Activated CD8-positive, alpha-beta memory T cell treated with anti-CD3 and anti-CD28 coated beads, Interleukin-2, amount 10 ng/mL, durations not matched to agents 7 days and 5 days (primary cell): ENCODE results near the gene TMEM156. TPM values are rescaled to one million over a fixed set of nuclear protein-coding genes. Genes with fewer than 3 reads are reported as not detected.

Source experiments
- ATAC-seq: fragments of 150-1000 bp; cut with Tn5 transposase; one replicate; pipeline ENCODE4 v1.10.0; 2021; ENCODE audit warnings: moderate library complexity
- CTCF ChIA-PET: fragments of 350-600 bp; sonication (Branson Sonifier 250); formaldehyde crosslinking; loops from one replicate; lab custom pipeline; 2021; ENCODE audit warnings: antibody characterized with exemption; lab: Charles Lee
- DNase-seq: peaks from one replicate; pipeline ENCODE4 v3.0.0-alpha.2; 2020
- H3K27ac Mint-ChIP-seq: one replicate; pipeline ENCODE4 v1.8.0; 2021; ENCODE audit warnings: mild to moderate bottlenecking, mixed read lengths
- H3K27me3 Mint-ChIP-seq: one replicate; pipeline ENCODE4 v1.8.0; 2021; ENCODE audit warnings: mixed read lengths
- H3K36me3 Mint-ChIP-seq: one replicate; pipeline ENCODE4 v1.8.0; 2021; ENCODE audit warnings: mild to moderate bottlenecking, mixed read lengths
- H3K4me1 Mint-ChIP-seq: one replicate; pipeline ENCODE4 v1.8.0; 2021; ENCODE audit warnings: mixed read lengths
- H3K4me3 Mint-ChIP-seq: one replicate; pipeline ENCODE4 v1.8.0; 2021; ENCODE audit warnings: mild to moderate bottlenecking, moderate library complexity, mixed read lengths
- H3K9me3 Mint-ChIP-seq: one replicate; pipeline ENCODE4 v1.8.0; 2022; ENCODE audit warnings: low read depth, mixed read lengths
- total RNA-seq, 2 experiments: library from RNA; stranded (reverse); gene quantifications; one replicate each; pipeline ENCODE4 v1.2.3, GENCODE V29; 2021

TMEM156 gene
- 10 to 100 TPM; 18.5 to 18.8 TPM for total RNA-seq

- Mint-ChIP-seq H3K27me3 (no peaks in the 10 kb centered on the region), H3K4me1 (peaks cover 39% of the 10 kb centered on the region), H3K9me3 (no peaks in the 10 kb centered on the region), H3K27ac (peak within 1 kb of the TSS; percentile 88), H3K36me3 (peaks cover 5% of the 10 kb centered on the region), H3K4me3 (peak within 1 kb of the TSS; percentile 88)
- DNase-seq (peak; percentile 62), ATAC-seq (peak; percentile 89)
- CTCF ChIA-PET: interaction anchor here (0.7 to 3.7 kb wide), 3 partner anchors 14 to 84 kb away, joined by 3 to 23 read pairs (median 3); no protein-coding TSS in a partner anchor
These were observed at the start of gene TMEM156 for GRCh38 chr4:39032218-39033085. Gene TMEM156 (minus strand): TSS chr4:39032409. CDS start chr4:39032313, 96 bp downstream.

DNA sequence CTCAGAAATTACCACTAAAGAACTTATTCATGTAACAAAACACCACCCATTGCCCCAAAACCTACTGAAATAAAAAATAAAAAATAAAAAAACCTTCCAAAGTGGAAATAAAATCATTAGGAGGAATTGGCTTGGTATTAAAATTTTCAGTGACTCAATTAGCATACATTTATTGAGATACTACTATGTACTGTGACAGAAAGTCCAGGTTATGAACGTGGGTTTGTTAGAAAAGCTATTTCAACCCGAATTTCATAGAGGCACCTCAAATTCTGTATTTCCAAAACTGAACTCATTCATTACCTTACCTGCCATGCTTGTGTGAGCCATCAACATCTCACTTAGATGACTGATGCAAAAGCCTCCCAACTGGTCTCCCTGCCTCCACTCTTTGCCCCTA, 46.6 kb upstream of the TMEM156 start:
- CTCF ChIA-PET: no interaction called here
- no peaks in the 10 kb centered on the region for H3K27me3 Mint-ChIP-seq
- H3K9me3 Mint-ChIP-seq: no peaks in the 10 kb centered on the region
- ATAC-seq (no peak), DNase-seq (no peak)
- H3K36me3 Mint-ChIP-seq: peaks cover 39% of the 10 kb centered on the region
- H3K4me1 Mint-ChIP-seq: no peaks in the 10 kb centered on the region
- no peak overlapping the region for H3K4me3 Mint-ChIP-seq
- H3K27ac Mint-ChIP-seq: no peak overlapping the region

GRCh38 chr4:39068907-39069306, 36.7 kb upstream of the TMEM156 start:
- Mint-ChIP-seq H3K4me3 (no peak overlapping the region), H3K4me1 (no peaks in the 10 kb centered on the region), H3K9me3 (peaks cover 2% of the 10 kb centered on the region), H3K27ac (no peak overlapping the region), H3K36me3 (peaks cover 10% of the 10 kb centered on the region), H3K27me3 (no peaks in the 10 kb centered on the region)
- CTCF ChIA-PET: interaction anchor here (1.1 kb wide), 1 partner anchor 208 kb away, joined by 3 read pairs; no protein-coding TSS in a partner anchor
- DNase-seq (no peak), ATAC-seq (no peak)

DNA sequence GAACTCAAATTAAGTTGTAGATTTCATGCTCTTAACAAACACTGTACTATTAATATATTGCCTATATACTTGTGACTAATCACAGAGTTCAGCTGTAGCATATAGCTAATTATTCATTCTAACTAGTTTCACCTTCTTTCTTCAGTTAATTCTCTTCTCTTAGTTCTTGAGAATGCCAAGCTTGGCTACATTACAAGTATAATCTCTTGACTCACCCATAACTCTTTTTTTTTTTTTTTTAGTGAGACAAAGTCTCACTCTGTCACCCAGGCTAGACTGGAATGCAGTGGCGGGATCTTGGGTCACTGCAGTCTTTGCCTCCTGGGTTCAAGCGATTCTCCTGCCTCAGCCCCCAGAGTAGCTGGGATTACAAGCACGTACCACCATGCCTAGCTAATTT, 35.2 kb upstream of the TMEM156 start:
- Mint-ChIP-seq H3K27me3 (no peaks in the 10 kb centered on the region), H3K9me3 (peaks cover 2% of the 10 kb centered on the region), H3K4me1 (peaks cover 1% of the 10 kb centered on the region), H3K36me3 (peaks cover 10% of the 10 kb centered on the region), H3K27ac (no peak overlapping the region), H3K4me3 (no peak overlapping the region)
- ATAC-seq (no peak), DNase-seq (no peak)
- CTCF ChIA-PET: no interaction called here

- H3K9me3 Mint-ChIP-seq: peaks cover 2% of the 10 kb centered on the region
- H3K27me3 Mint-ChIP-seq: no peaks in the 10 kb centered on the region
- CTCF ChIA-PET: no interaction called here
- no peak overlapping the region for H3K27ac Mint-ChIP-seq
- peaks cover 11% of the 10 kb centered on the region for H3K36me3 Mint-ChIP-seq
- peaks cover 2% of the 10 kb centered on the region for H3K4me1 Mint-ChIP-seq
- no peak for ATAC-seq
- no peak for DNase-seq
- no peak overlapping the region for H3K4me3 Mint-ChIP-seq
These were observed 34.8 kb upstream of the TMEM156 start for GRCh38 chr4:39067031-39067430.

GRCh38 chr4:39066371-39066770, 34.2 kb upstream of the TMEM156 start:
- ATAC-seq (no peak), DNase-seq (no peak)
- H3K4me1 Mint-ChIP-seq: peaks cover 2% of the 10 kb centered on the region
- peaks cover 2% of the 10 kb centered on the region for H3K9me3 Mint-ChIP-seq
- H3K4me3 Mint-ChIP-seq: no peak overlapping the region
- H3K27me3 Mint-ChIP-seq: no peaks in the 10 kb centered on the region
- H3K27ac Mint-ChIP-seq: no peak overlapping the region
- CTCF ChIA-PET: no interaction called here
- H3K36me3 Mint-ChIP-seq: peaks cover 11% of the 10 kb centered on the region

DNA sequence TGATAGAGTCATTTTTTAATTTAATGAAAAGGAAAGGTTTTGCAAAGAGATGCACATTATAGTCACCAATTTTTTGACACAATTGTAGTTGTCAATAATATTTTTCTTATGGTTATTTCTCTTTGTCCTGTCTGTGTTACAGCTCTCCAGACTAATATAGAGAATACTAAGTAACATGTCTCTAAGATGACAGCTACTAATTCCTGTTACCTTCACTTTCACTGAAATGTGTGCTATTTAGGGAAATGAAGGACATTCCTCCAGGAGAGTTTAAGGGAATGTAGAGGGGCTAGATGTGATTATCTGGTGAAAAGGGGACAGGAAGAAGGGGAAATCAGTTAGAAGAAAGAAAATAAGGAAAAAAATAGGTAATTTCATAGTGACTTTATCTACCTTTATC, 31.2 kb upstream of the TMEM156 start:
- H3K4me3 Mint-ChIP-seq: no peak overlapping the region
- peaks cover 4% of the 10 kb centered on the region for H3K36me3 Mint-ChIP-seq
- DNase-seq (no peak), ATAC-seq (no peak)
- H3K27me3 Mint-ChIP-seq: no peaks in the 10 kb centered on the region
- CTCF ChIA-PET: no interaction called here
- H3K4me1 Mint-ChIP-seq: peaks cover 2% of the 10 kb centered on the region
- H3K9me3 Mint-ChIP-seq: no peaks in the 10 kb centered on the region
- no peak overlapping the region for H3K27ac Mint-ChIP-seq

- H3K4me1 Mint-ChIP-seq: peaks cover 2% of the 10 kb centered on the region
These were observed 30.5 kb upstream of the TMEM156 start for GRCh38 chr4:39062770-39063097.

GRCh38 chr4:39062094-39062769, 30.0 kb upstream of the TMEM156 start, which contains the start of gene KLHL5:
Gene KLHL5 (plus strand): TSS chr4:39062232. CDS start chr4:39062653, 421 bp downstream.
- no peak for DNase-seq
- CTCF ChIA-PET: no interaction called here
- H3K27me3 Mint-ChIP-seq: no peaks in the 10 kb centered on the region
- H3K4me1 Mint-ChIP-seq: peaks cover 2% of the 10 kb centered on the region
- H3K4me3 Mint-ChIP-seq: no peak within 1 kb of the TSS
- no peak for ATAC-seq
- H3K27ac Mint-ChIP-seq: no peak within 1 kb of the TSS
- H3K9me3 Mint-ChIP-seq: no peaks in the 10 kb centered on the region
- peaks cover 4% of the 10 kb centered on the region for H3K36me3 Mint-ChIP-seq

More at GRCh38 chr4:39062770-39063097, 30.5 kb upstream of the TMEM156 start:
- Mint-ChIP-seq H3K27me3 (no peaks in the 10 kb centered on the region), H3K27ac (no peak overlapping the region), H3K9me3 (no peaks in the 10 kb centered on the region), H3K36me3 (peaks cover 4% of the 10 kb centered on the region), H3K4me3 (no peak overlapping the region)
- ATAC-seq (no peak), DNase-seq (no peak)
- CTCF ChIA-PET: no interaction called here

- H3K9me3 Mint-ChIP-seq: no peaks in the 10 kb centered on the region
- CTCF ChIA-PET: no interaction called here
- no peak overlapping the region for H3K4me3 Mint-ChIP-seq
- H3K36me3 Mint-ChIP-seq: peaks cover 6% of the 10 kb centered on the region
- H3K4me1 Mint-ChIP-seq: peaks cover 6% of the 10 kb centered on the region
- no peak for ATAC-seq
- H3K27me3 Mint-ChIP-seq: no peaks in the 10 kb centered on the region
- no peak for DNase-seq
- H3K27ac Mint-ChIP-seq: no peak overlapping the region
These were observed 29.2 kb upstream of the TMEM156 start for GRCh38 chr4:39061457-39061856.

GRCh38 chr4:39056023-39056422, 23.8 kb upstream of the TMEM156 start:
- H3K36me3 Mint-ChIP-seq: peaks cover 10% of the 10 kb centered on the region
- no peak for DNase-seq
- H3K27ac Mint-ChIP-seq: no peak overlapping the region
- ATAC-seq: no peak
- H3K4me3 Mint-ChIP-seq: no peak overlapping the region
- no peaks in the 10 kb centered on the region for H3K9me3 Mint-ChIP-seq
- no peaks in the 10 kb centered on the region for H3K27me3 Mint-ChIP-seq
- H3K4me1 Mint-ChIP-seq: peaks cover 6% of the 10 kb centered on the region
- CTCF ChIA-PET: no interaction called here

DNA sequence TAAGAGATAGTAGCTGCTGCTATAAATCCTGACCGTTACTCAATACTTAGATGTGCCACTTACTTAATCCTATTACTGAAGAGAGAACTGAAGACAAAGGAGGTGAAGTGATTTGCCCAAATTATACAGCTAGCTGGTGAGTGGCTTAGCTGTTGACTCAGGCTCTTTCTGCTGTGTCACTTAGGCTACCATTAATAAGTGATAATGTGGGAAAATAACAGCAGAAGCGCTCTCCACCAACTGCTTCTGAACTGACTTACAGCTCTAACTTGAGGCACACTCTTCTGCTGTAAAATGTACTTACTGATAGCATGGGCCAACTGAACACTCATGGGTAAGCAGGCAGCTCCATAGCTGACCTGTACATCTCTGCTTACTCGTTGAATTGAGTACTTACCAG, 22.3 kb upstream of the TMEM156 start:
- CTCF ChIA-PET: interaction anchor here (0.9 to 1.2 kb wide), 2 partner anchors 27 to 80 kb away, joined by 3 read pairs; no protein-coding TSS in a partner anchor
- ATAC-seq (no peak), DNase-seq (no peak)
- Mint-ChIP-seq H3K4me3 (no peak overlapping the region), H3K4me1 (peaks cover 8% of the 10 kb centered on the region), H3K36me3 (peaks cover 12% of the 10 kb centered on the region), H3K27ac (no peak overlapping the region), H3K9me3 (no peaks in the 10 kb centered on the region), H3K27me3 (no peaks in the 10 kb centered on the region)

GRCh38 chr4:39053983-39054382, 21.8 kb upstream of the TMEM156 start:
- CTCF ChIA-PET: interaction anchor here (0.9 kb wide), 1 partner anchor 81 kb away, joined by 3 read pairs; no protein-coding TSS in a partner anchor
- Mint-ChIP-seq H3K4me1 (peaks cover 8% of the 10 kb centered on the region), H3K27me3 (no peaks in the 10 kb centered on the region), H3K4me3 (no peak overlapping the region), H3K27ac (no peak overlapping the region), H3K36me3 (peaks cover 12% of the 10 kb centered on the region), H3K9me3 (no peaks in the 10 kb centered on the region)
- DNase-seq (no peak), ATAC-seq (no peak)
